IPS-18a (cell line): Measurements from ENCODE around the gene RAB3GAP2.

ENCODE experiments used
- H3K27ac ChIP-seq: one replicate; pipeline ENCODE4 v1.5.1; 2013; ENCODE audit warnings: low read length
- H3K27me3 ChIP-seq: one replicate; pipeline ENCODE4 v1.6.1; 2013; ENCODE audit warnings: mild to moderate bottlenecking, low read length; ENCODE audit not compliant: control insufficient read depth, insufficient read depth
- H3K36me3 ChIP-seq: one replicate; pipeline ENCODE4 v1.6.1; 2013; ENCODE audit warnings: low read depth, low read length; ENCODE audit not compliant: control insufficient read depth
- H3K4me1 ChIP-seq: one replicate; pipeline ENCODE4 v1.6.1; 2013; ENCODE audit warnings: low read depth, low read length; ENCODE audit not compliant: control insufficient read depth
- H3K4me3 ChIP-seq: one replicate; pipeline ENCODE4 v1.5.1; 2013; ENCODE audit warnings: low read length
- H3K9ac ChIP-seq: one replicate; pipeline ENCODE4 v1.6.1; 2013; ENCODE audit warnings: mild to moderate bottlenecking, low read length, moderate library complexity
- H3K9me3 ChIP-seq: one replicate; pipeline ENCODE4 v1.6.1; 2013; ENCODE audit warnings: low read depth, low read length; ENCODE audit not compliant: control insufficient read depth

RAB3GAP2 gene

GRCh38 chr1:220306339-220306738, 34.1 kb upstream of the RAB3GAP2 start:
- Histone ChIP-seq H3K27ac (no peak overlapping the region), H3K36me3 (no peaks in the 10 kb centered on the region), H3K27me3 (no peaks in the 10 kb centered on the region), H3K9ac (no peak overlapping the region), H3K4me1 (no peaks in the 10 kb centered on the region), H3K9me3 (no peaks in the 10 kb centered on the region), H3K4me3 (no peak overlapping the region)

- Histone ChIP-seq H3K9ac (no peak overlapping the region), H3K4me3 (no peak overlapping the region), H3K4me1 (peaks cover 1% of the 10 kb centered on the region), H3K27ac (no peak overlapping the region), H3K36me3 (no peaks in the 10 kb centered on the region), H3K9me3 (no peaks in the 10 kb centered on the region), H3K27me3 (no peaks in the 10 kb centered on the region)
Measured at GRCh38 chr1:220303871-220304270, 31.6 kb upstream of the RAB3GAP2 start.

GRCh38 chr1:220301630-220302029, 29.4 kb upstream of the RAB3GAP2 start:
- Histone ChIP-seq H3K36me3 (no peaks in the 10 kb centered on the region), H3K4me1 (peaks cover 6% of the 10 kb centered on the region), H3K27me3 (no peaks in the 10 kb centered on the region), H3K9me3 (no peaks in the 10 kb centered on the region), H3K4me3 (no peak overlapping the region), H3K27ac (no peak overlapping the region), H3K9ac (no peak overlapping the region)

GRCh38 chr1:220300442-220301121, 28.3 kb upstream of the RAB3GAP2 start:
- Histone ChIP-seq H3K9ac (no peak overlapping the region), H3K9me3 (no peaks in the 10 kb centered on the region), H3K4me1 (peaks cover 6% of the 10 kb centered on the region), H3K27ac (no peak overlapping the region), H3K27me3 (no peaks in the 10 kb centered on the region), H3K4me3 (no peak overlapping the region), H3K36me3 (no peaks in the 10 kb centered on the region)

GRCh38 chr1:220299337-220299736, 27.1 kb upstream of the RAB3GAP2 start:
- H3K9me3 ChIP-seq, result no peaks in the 10 kb centered on the region
- H3K4me1 ChIP-seq, result peaks cover 6% of the 10 kb centered on the region
- no peak overlapping the region for H3K27ac ChIP-seq
- no peaks in the 10 kb centered on the region for H3K36me3 ChIP-seq
- no peak overlapping the region for H3K9ac ChIP-seq
- no peak overlapping the region for H3K4me3 ChIP-seq
- H3K27me3 ChIP-seq, result no peaks in the 10 kb centered on the region

GRCh38 chr1:220298470-220299205, 26.4 kb upstream of the RAB3GAP2 start:
- no peak overlapping the region for H3K27ac ChIP-seq
- H3K4me3 ChIP-seq, result no peak overlapping the region
- H3K27me3 ChIP-seq, result no peaks in the 10 kb centered on the region
- no peak overlapping the region for H3K9ac ChIP-seq
- H3K4me1 ChIP-seq, result peaks cover 6% of the 10 kb centered on the region
- no peaks in the 10 kb centered on the region for H3K9me3 ChIP-seq
- no peaks in the 10 kb centered on the region for H3K36me3 ChIP-seq

GRCh38 chr1:220296981-220297380, 24.7 kb upstream of the RAB3GAP2 start:
- Histone ChIP-seq H3K9me3 (no peaks in the 10 kb centered on the region), H3K4me3 (no peak overlapping the region), H3K36me3 (no peaks in the 10 kb centered on the region), H3K4me1 (peaks cover 6% of the 10 kb centered on the region), H3K27ac (no peak overlapping the region), H3K9ac (no peak overlapping the region), H3K27me3 (no peaks in the 10 kb centered on the region)

GRCh38 chr1:220294846-220295301, 22.6 kb upstream of the RAB3GAP2 start:
- Histone ChIP-seq H3K27ac (no peak overlapping the region), H3K36me3 (no peaks in the 10 kb centered on the region), H3K9me3 (no peaks in the 10 kb centered on the region)

GRCh38 chr1:220291580-220291979, 19.3 kb upstream of the RAB3GAP2 start:
- Histone ChIP-seq H3K9ac (no peak overlapping the region), H3K27me3 (no peaks in the 10 kb centered on the region), H3K9me3 (no peaks in the 10 kb centered on the region), H3K27ac (no peak overlapping the region), H3K36me3 (no peaks in the 10 kb centered on the region), H3K4me1 (peaks cover 12% of the 10 kb centered on the region), H3K4me3 (no peak overlapping the region)

More at GRCh38 chr1:220294846-220295301, 22.6 kb upstream of the RAB3GAP2 start:
- peaks cover 18% of the 10 kb centered on the region for H3K4me1 ChIP-seq
- no peak overlapping the region for H3K9ac ChIP-seq
- H3K4me3 ChIP-seq, result no peak overlapping the region
- no peaks in the 10 kb centered on the region for H3K27me3 ChIP-seq

GRCh38 chr1:220290140-220290761, 18.0 kb upstream of the RAB3GAP2 start:
- Histone ChIP-seq H3K4me1 (peaks cover 12% of the 10 kb centered on the region), H3K4me3 (peak overlapping the region; percentile 46), H3K9ac (no peak overlapping the region), H3K36me3 (no peaks in the 10 kb centered on the region), H3K27ac (peak overlapping the region; percentile 15), H3K9me3 (no peaks in the 10 kb centered on the region), H3K27me3 (no peaks in the 10 kb centered on the region)

GRCh38 chr1:220287129-220287528, 14.9 kb upstream of the RAB3GAP2 start:
- H3K4me1 ChIP-seq, result peaks cover 12% of the 10 kb centered on the region
- H3K27me3 ChIP-seq, result no peaks in the 10 kb centered on the region
- H3K4me3 ChIP-seq, result no peak overlapping the region
- H3K9ac ChIP-seq, result no peak overlapping the region
- H3K36me3 ChIP-seq, result no peaks in the 10 kb centered on the region
- H3K27ac ChIP-seq, result no peak overlapping the region
- no peaks in the 10 kb centered on the region for H3K9me3 ChIP-seq
